H9 (cell line): ENCODE measurements around the gene CFL1. TPM values are rescaled to one million over a fixed set of nuclear protein-coding genes. Genes with fewer than 3 reads are reported as not detected.

Experiments used
- DNase-seq: peaks from one replicate; pipeline ENCODE4 v3.0.0-alpha.2; 2017
- H2AFZ ChIP-seq: one replicate; pipeline ENCODE4 v1.6.1; 2013; ENCODE audit warnings: mild to moderate bottlenecking, low read length, control low read depth, moderate library complexity
- H2AK5ac ChIP-seq: 2 replicates; pipeline ENCODE4 v1.6.1; 2013; ENCODE audit warnings: low read length, control low read depth, mixed read lengths; ENCODE audit not compliant: insufficient read length
- H2BK120ac ChIP-seq: one replicate; pipeline ENCODE4 v1.6.1; 2013; ENCODE audit warnings: low read depth, mild to moderate bottlenecking, low read length, control low read depth, inconsistent platforms; ENCODE audit not compliant: poor library complexity, severe bottlenecking
- H2BK12ac ChIP-seq: 2 replicates; pipeline ENCODE4 v1.6.1; 2013; ENCODE audit warnings: low read length, control low read depth, mixed read lengths, low read depth; ENCODE audit not compliant: insufficient read length
- H2BK15ac ChIP-seq: 2 replicates; pipeline ENCODE4 v1.6.1; 2013; ENCODE audit warnings: low read depth, low read length, control low read depth
- H2BK20ac ChIP-seq: one replicate; pipeline ENCODE4 v1.6.1; 2013; ENCODE audit warnings: low read depth, mild to moderate bottlenecking, low read length, control low read depth, inconsistent platforms; ENCODE audit not compliant: poor library complexity, severe bottlenecking
- H2BK5ac ChIP-seq: 2 replicates; pipeline ENCODE4 v1.6.1; 2013; ENCODE audit warnings: low read length, control low read depth, mixed read lengths; ENCODE audit not compliant: insufficient read length
- H3K14ac ChIP-seq: 2 replicates; pipeline ENCODE4 v1.6.1; 2013; ENCODE audit warnings: low read length, control low read depth; ENCODE audit not compliant: insufficient read depth
- H3K18ac ChIP-seq: 2 replicates; pipeline ENCODE4 v1.6.1; 2013; ENCODE audit warnings: low read depth, mild to moderate bottlenecking, mixed read lengths, low read length, control low read depth; ENCODE audit not compliant: insufficient read length
- H3K23ac ChIP-seq: 2 replicates; pipeline ENCODE4 v1.6.1; 2013; ENCODE audit warnings: low read length, control low read depth, mixed read lengths, low read depth; ENCODE audit not compliant: insufficient read length
- H3K23me2 ChIP-seq: 2 replicates; pipeline ENCODE4 v1.6.1; 2013; ENCODE audit warnings: low read depth, mild to moderate bottlenecking, mixed read lengths, low read length, control low read depth; ENCODE audit not compliant: insufficient read length, poor library complexity, severe bottlenecking
- H3K27ac ChIP-seq: 2 replicates; pipeline ENCODE4 v1.5.1; 2013; ENCODE audit warnings: low read length, control low read depth, mixed read lengths, low read depth; ENCODE audit not compliant: insufficient read length
- H3K27me3 ChIP-seq: 2 replicates; pipeline ENCODE4 v1.6.1; 2013; ENCODE audit warnings: low read length, control low read depth, inconsistent platforms; ENCODE audit not compliant: insufficient read depth
- H3K4ac ChIP-seq: 2 replicates; pipeline ENCODE4 v1.6.1; 2013; ENCODE audit warnings: low read depth, mild to moderate bottlenecking, control low read depth, inconsistent platforms, low read length, moderate library complexity
- H3K4me1 ChIP-seq: 2 replicates; pipeline ENCODE4 v1.6.1; 2013; ENCODE audit warnings: low read length, control low read depth, inconsistent platforms; ENCODE audit not compliant: insufficient read depth
- H3K4me2 ChIP-seq: 2 replicates; pipeline ENCODE4 v1.6.1; 2013; ENCODE audit warnings: low read length, control low read depth, mixed read lengths; ENCODE audit not compliant: insufficient read length, insufficient read depth
- H3K56ac ChIP-seq: 2 replicates; pipeline ENCODE4 v1.6.1; 2013; ENCODE audit warnings: low read depth, mild to moderate bottlenecking, mixed read lengths, low read length, control low read depth; ENCODE audit not compliant: insufficient read length
- H3K79me1 ChIP-seq: 2 replicates; pipeline ENCODE4 v1.6.1; 2013; ENCODE audit warnings: low read depth, mild to moderate bottlenecking, moderate library complexity, low read length, control low read depth, inconsistent platforms; ENCODE audit not compliant: insufficient read depth, poor library complexity, severe bottlenecking
- H3K79me2 ChIP-seq: 2 replicates; pipeline ENCODE4 v1.6.1; 2013; ENCODE audit warnings: low read length, control low read depth, inconsistent platforms; ENCODE audit not compliant: insufficient read depth
- H3K9ac ChIP-seq: 2 replicates; pipeline ENCODE4 v1.6.1; 2013; ENCODE audit warnings: low read length, control low read depth, mixed read lengths; ENCODE audit not compliant: insufficient read length; ENCODE audit errors: extremely low read depth
- H3K9me3 ChIP-seq: one replicate; pipeline ENCODE4 v1.6.1; 2013; ENCODE audit warnings: low read depth, low read length, inconsistent platforms; ENCODE audit not compliant: control insufficient read depth
- H3T11ph ChIP-seq: one replicate; pipeline ENCODE4 v1.6.1; 2013; ENCODE audit warnings: mild to moderate bottlenecking, low read length, control low read depth, inconsistent platforms
- H4K20me1 ChIP-seq: one replicate; pipeline ENCODE4 v1.6.1; 2013; ENCODE audit not compliant: control insufficient read depth, insufficient read length, insufficient read depth
- H4K5ac ChIP-seq: 2 replicates; pipeline ENCODE4 v1.6.1; 2013; ENCODE audit warnings: low read depth, mild to moderate bottlenecking, mixed read lengths, low read length, control low read depth; ENCODE audit not compliant: insufficient read length
- H4K8ac ChIP-seq: replicated peaks from 2 replicates; pipeline ENCODE4 v1.6.1; 2013; ENCODE audit warnings: low read length, control low read depth, mixed read lengths, low read depth; ENCODE audit not compliant: insufficient read length
- H4K91ac ChIP-seq: 2 replicates; pipeline ENCODE4 v1.6.1; 2013; ENCODE audit warnings: low read depth, mild to moderate bottlenecking, moderate library complexity, mixed read lengths, low read length, control low read depth; ENCODE audit not compliant: insufficient read length
- H3K27ac Mint-ChIP-seq, 3 experiments: 2 replicates in 2 of 3; 3 replicates in 1 of 3; pipeline ENCODE4 v1.8.0; 2020 to 2021; ENCODE audit warnings: mixed read lengths in 3 of 3, mild to moderate bottlenecking in 1 of 3, moderate library complexity in 1 of 3
- H3K27me3 Mint-ChIP-seq: 2 replicates; pipeline ENCODE4 v1.8.0; 2021; ENCODE audit warnings: low read depth, mild to moderate bottlenecking, moderate library complexity, mixed read lengths
- H3K36me3 Mint-ChIP-seq, 3 experiments: 2 replicates in 2 of 3; 3 replicates in 1 of 3; pipeline ENCODE4 v1.8.0; 2020 to 2021; ENCODE audit warnings: low read depth in 3 of 3, mixed read lengths in 3 of 3; ENCODE audit not compliant: insufficient read depth in 1 of 3
- H3K4me1 Mint-ChIP-seq, 2 experiments: 2 replicates each; pipeline ENCODE4 v1.8.0; 2020; ENCODE audit warnings: mixed read lengths in 2 of 2
- H3K4me3 Mint-ChIP-seq, 2 experiments: 2 replicates in 1 of 2; 3 replicates in 1 of 2; pipeline ENCODE4 v1.8.0; 2020 to 2021; ENCODE audit warnings: mild to moderate bottlenecking in 2 of 2, mixed read lengths in 2 of 2, moderate library complexity in 1 of 2
- H3K9me3 Mint-ChIP-seq, 2 experiments: 2 replicates in 1 of 2; 3 replicates in 1 of 2; pipeline ENCODE4 v1.8.0; 2020; ENCODE audit warnings: mild to moderate bottlenecking in 2 of 2, mixed read lengths in 2 of 2, moderate library complexity in 1 of 2
- CTCF ChIP-seq: fragments of 200-600 bp; sonication (generic); conservative IDR thresholded peaks from 3 replicates; pipeline ENCODE4 v1.8.0; 2021; ENCODE audit warnings: antibody characterized with exemption, mild to moderate bottlenecking
- WGBS: extraction: QIAGEN DNeasy Blood & Tissue Kit; methylation state at CpG from one replicate; pipeline ENCODE4 v1.1.7; 2013; ENCODE audit warnings: missing lambda C conversion rate, low lambda C conversion rate, mixed read lengths; ENCODE audit not compliant: insufficient read length; ENCODE audit errors: extremely low coverage; 5-methylcytosine and 5-hydroxymethylcytosine counted together
- total RNA-seq: library from RNA; stranded (reverse); gene quantifications from 2 replicates; pipeline ENCODE4 v1.2.1, GENCODE V29; 2021

Gene CFL1
- total RNA-seq, 1 experiment from 2014 or later, result 1,107 TPM

GRCh38 chr11:65903715-65904114 is 45.7 kb upstream of the CFL1 start:
- Histone ChIP-seq H3K23me2 (peaks cover 9% of the 10 kb centered on the region), H3K79me2 (no peaks in the 10 kb centered on the region), H4K8ac (no peak overlapping the region), H2BK12ac (no peak overlapping the region), H2BK120ac (no peak overlapping the region), H3K4ac (no peak overlapping the region), H3K79me1 (no peaks in the 10 kb centered on the region), H3K27ac (no peak overlapping the region), H3K27me3 (peaks cover 15% of the 10 kb centered on the region; the same call in 1 of the 2 replicates), H4K20me1 (no peaks in the 10 kb centered on the region), H3K18ac (no peak overlapping the region), H2BK20ac (no peak overlapping the region), H2AK5ac (no peak overlapping the region), H3T11ph (no peak overlapping the region), H2AFZ (no peak overlapping the region), H3K9me3 (no peaks in the 10 kb centered on the region), H2BK15ac (no peak overlapping the region), H4K91ac (no peak overlapping the region), H4K5ac (no peak overlapping the region), H3K14ac (no peak overlapping the region), H3K4me2 (no peak overlapping the region), H2BK5ac (no peak overlapping the region), H3K56ac (no peak overlapping the region), H3K9ac (no peak overlapping the region), H3K23ac (no peak overlapping the region), H3K4me1 (no peaks in the 10 kb centered on the region)
- no peaks in the 10 kb centered on the region; a peak in 1 of 5 replicates for H3K9me3 Mint-ChIP-seq
- no CpG with 5 or more reads among the region's 8 CpGs for WGBS
- DNase-seq, result no peak
- no peak overlapping the region for H3K27ac Mint-ChIP-seq
- H3K36me3 Mint-ChIP-seq, result no peaks in the 10 kb centered on the region
- H3K27me3 Mint-ChIP-seq, result peaks cover 87% of the 10 kb centered on the region
- no peak overlapping the region for H3K4me3 Mint-ChIP-seq
- H3K4me1 Mint-ChIP-seq, result peaks cover 13 to 17% of the 10 kb centered on the region in 2 experiments
- TF ChIP-seq CTCF, result no peak
